DMS53 treated with DMSO at 0.1 percent for 48 hours (cell line): ENCODE results near the gene MECP2.

Source experiments
- DNase-seq: peaks from one replicate; lab custom pipeline; 2025; ENCODE audit not compliant: unreplicated experiment; lab: John Stamatoyannopoulos, UW

The MECP2 gene

DNA sequence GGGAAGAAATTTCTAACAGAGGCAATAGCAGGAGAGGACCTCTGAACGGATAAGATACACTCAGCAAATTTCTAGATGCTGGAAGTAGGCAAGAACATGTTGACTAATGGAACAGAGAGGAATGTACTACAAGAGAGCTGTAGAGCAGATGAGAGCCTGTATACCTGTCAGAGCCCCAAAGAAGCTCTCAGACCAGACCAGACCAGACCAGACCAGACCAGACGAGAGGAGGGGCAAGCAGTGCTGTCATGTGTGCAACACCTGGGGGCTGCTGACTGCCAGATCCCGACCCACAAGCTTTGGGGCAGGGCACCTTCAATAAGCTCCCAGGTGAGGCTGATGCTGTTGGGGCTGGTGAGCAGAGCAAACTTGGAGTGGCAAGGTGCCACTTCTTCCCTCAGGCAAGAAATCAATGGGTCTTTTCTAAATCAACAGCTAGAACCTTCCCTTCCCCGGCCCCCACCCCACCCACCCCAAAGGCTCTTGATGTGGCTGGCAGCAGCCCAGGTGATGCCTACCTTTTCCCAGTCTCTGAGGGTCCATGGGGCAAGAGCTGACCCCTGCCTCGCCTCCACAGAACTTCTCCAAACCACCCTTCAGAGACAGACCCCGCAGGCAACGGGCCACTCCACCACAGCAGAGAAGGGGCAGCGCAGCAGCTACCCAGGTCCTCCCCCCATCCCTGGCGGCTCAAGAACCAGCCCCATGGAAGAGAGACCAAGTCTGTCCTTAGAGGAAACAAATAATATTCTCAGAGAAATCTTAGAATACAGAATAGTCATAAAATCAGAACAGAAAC, 32.7 kb downstream of the MECP2 start:
- DNase-seq: no peak

DNA sequence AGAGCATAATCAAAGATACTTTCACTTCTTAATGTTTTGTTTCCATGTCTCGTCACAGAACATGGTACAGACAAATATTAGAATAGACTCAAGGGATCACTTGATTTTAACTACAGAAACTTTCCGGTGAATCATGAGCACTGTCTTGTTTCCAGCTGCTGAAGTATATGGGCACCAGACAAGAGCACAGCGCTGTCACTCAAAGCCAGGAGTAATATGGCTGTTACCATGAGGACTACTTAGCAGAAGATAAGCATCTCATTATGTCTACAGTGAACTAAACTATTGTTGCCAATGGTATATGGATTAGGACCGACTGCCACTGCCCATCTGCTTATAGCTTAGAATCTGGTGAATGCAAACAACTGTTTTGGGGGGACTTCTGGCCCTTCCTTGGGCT, 34.3 kb downstream of the MECP2 start:
- no peak for DNase-seq

DNA sequence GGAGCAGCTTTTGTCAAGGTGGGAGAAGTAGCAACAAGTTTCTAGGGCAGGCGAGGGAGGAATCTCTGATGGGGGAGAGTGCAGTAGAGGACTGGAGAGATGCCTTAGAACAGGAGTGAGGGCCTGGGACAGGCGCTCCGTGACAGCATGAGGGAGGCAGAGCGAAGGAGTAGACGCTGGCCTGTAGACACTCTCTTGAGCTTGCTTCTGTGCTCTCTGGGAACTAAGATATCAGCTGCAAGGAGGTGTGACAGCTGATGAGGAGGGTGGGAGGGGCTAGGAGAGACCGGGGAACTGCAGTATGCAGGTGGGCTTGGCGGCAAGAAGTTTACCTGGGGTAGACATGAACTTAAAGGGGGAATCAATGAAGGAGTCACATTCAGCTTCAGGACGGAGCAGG, 35.7 kb downstream of the MECP2 start:
- no peak for DNase-seq

DNA sequence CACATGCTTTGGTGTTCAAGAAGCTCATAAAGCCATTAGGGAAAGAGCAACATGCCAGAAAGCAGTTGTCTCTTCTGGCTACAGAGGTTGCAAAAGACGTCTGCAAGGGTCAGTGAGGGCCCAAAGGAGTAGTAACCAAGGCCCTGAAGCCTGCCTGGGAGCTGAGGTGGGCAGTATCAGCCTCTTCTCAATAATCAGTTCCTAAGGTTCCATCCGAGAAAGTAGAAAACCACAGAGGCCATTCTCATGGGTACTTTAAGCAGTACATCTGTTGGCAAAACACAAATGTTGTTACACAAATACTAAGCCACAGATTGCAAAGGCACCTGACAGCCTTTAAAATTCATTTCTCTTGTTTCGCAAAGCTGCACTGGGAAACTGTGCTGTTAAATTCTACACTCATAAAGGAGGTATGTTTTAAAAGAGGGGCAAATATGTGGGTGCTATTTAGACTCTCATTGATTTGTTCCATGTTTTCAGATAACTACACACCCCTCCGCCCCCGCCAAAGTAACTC, 37.7 kb downstream of the MECP2 start:
- DNase-seq: no peak

DNA sequence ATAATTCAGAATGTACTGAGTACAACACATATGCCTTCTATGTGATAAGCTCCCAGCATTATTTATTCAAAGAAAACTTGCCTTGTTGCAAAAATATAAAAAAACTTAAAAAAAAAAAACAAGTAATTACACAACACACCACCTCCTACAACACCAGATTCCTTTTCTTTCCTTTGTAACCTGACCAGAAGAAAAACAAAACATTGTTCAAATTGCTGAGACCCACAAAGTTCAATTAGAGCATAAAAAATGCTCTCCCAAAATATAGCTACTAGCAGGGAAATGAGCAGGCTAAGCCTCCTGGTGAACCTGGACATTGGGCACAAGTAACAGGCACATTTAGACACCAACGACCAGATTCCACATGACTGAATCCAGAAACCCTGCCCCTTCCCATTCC, 38.3 kb downstream of the MECP2 start:
- no peak for DNase-seq

DNA sequence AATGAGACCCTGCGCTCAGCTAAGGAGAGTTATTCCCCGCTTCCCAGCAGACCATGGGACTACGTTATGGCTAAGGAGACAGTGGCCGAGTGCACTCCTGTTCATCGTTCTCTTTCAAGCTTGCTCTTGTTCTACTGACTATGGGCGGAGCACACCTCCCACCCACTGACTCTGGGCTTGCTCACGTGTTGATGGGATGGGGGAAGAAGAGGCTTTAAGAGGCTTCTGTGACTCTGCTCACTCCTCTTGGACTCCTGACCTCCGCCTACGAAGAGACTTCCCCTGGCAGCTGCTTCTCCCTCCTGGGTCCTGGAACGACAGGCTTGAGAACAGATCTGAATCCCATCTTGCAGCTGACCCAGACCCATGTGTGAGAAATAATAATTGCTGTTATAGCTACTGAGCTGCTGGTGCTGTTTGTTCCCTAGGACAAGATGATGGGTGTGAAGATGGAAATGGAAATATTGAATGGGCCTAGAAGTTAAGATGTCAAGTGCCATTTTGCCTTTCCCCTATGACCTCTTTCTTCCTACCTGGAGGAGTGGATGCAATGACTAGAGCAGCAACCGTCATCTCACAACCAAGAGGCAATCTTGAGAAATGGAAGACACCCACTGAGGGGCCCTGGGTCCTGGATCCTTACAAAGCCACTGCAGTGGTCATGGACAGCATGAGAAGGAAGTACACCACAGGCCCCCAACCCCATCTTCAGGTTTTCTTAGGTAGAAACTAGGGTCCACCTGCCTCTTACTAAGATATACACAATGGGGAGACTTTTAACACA, 39.1 kb downstream of the MECP2 start:
- DNase-seq: no peak

DNA sequence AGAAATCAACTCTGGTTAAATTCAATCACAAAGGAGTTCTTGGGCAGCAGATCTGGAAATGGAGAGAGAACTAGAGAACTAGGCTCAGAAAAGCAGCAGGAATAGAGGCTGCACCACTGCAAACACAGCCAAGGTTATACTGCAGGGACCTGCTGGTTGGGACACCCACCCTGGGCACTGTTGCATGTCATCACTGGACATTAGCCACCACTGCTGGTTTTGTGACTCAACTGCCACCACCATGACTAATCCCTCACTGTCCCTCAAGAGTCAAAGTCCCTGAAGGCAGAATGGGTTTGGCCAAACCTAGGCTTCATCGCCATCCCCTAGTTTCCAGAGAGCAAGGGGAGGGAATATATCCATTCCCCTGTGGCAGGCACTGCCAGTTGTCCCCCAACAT, 39.7 kb downstream of the MECP2 start:
- no peak for DNase-seq

DNA sequence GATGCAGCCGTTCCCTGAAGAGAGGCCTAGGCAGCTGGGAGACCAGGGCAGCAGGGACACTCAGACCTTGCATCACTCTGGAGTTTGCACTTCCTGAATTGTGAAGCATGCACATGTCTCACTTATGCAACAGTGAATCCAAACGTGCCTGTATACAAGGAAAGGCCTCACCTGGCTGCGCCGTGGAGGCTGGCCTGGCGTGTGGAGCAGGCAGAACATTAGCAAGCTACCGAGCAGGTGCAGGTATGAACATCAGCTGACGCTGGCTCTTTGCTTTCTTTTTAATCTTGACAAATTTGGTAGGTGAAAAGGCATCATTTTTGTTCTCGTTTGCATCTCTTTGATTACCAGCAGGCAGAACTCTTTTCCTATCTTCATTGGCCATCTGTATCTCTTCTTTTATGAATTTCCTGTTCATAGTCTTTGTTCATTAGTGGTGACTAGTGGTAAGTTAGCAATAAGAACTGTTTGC, 40.7 kb downstream of the MECP2 start:
- DNase-seq: peak; percentile 72

DNA sequence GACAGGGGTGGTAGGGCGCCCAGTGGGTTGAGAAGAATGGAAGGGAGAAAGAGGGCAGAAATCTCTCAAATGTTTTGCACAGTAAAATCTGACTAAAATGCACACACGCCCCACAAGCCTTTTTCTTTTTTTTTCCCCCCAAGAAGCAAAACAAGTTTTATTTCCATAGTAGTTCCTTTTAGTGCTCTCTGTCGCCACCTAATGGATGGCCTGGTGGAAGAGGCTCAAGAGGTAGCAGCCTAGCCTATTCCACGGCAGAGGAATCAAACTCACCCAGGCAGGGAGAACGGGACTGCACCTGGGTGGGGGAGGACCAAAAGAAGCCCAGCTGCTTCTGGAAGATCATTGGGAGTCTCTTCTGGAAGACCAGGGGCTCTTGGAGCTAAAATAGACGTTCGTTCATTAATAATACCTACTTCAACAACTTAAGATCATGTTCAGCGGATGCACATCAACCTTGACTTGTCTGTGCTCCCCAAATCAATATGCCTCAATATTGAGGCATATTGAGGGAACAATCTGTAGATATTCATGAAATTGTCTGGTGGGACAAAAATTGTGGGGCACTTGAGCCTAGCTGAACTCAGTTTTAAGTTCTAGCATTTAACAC, 46.2 kb downstream of the MECP2 start:
- DNase-seq: peak; percentile 50

DNA sequence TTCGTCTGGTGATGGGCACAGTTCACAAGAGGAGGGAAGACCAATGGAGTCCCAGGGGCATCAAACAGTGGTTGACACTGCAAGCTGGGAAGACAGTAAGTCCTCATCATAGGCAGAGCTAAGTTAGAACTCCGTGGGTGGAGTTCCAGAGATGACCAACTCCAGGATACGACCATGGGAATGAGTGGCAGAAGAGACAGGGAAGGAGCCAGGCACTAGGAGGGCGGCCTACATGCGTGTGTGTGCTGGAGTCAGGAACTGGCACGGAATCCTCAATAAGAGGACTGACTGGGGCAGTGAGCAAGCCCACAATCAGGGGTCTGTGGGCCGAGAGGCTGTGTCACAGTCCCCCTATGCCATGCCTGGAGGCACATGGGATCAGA, 47.4 kb downstream of the MECP2 start:
- no peak for DNase-seq

DNA sequence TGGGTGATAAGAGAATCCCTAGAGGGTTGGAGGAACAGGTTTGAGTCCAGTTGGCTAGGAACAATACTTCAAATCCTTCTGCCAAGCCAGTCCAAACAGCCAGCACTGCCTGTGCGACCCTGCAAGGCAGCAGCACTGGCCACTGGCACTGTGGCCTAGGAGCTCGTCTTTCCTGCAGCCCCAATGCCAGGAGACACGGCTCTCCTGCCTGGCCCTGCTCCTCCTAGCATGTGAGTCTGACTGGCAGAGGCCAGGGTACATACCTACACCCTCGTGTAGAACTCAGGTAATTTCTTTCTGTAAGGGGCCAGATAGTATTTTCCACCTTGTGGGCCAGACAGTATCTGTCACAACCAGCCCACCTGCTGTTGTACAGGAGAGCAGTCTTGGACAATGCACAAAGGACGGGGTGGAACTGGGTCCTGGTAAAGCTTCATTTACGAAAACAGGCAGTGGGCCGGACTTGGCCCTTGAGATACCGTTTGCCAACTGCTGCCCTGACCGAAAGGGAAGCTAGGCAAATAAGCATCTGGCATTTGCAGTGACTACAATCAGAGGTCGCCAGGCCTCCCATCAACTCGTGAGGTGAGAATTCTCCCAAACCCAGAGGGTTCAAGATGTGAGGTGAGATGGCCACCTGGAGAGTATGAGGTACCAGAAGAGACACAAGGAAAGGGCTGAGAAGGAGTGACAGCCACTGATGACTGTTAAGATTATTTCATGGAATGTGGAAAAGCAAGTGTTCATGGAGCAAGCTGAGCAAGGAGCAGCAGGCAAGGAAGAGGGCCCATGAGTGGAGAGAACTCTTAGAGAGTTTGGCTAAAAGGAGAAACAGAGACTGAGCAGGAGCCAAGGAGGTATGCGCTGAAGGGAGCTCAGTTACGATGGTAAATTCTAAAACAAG, 48.1 kb downstream of the MECP2 start:
- DNase-seq: no peak

DNA sequence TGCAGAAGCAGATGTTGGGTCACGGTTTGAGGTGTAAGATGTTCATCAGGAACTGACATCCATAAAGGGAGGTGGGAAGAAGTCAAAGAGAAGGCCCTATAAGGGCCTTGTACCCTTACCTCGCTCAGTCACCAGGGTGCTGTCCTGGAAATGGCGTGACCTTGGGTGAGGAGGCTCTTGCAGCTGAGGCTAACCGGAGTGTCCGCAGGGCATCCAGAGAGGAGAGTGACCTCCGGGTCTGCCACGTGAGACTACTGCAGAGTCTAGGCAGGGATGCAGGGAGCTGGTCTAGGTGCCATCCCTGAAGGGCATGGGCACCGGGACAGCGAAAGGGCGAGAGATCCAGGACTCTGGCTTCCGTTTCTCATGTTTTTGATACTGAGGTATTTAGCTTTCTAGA, 49.1 kb downstream of the MECP2 start:
- DNase-seq: no peak

DNA sequence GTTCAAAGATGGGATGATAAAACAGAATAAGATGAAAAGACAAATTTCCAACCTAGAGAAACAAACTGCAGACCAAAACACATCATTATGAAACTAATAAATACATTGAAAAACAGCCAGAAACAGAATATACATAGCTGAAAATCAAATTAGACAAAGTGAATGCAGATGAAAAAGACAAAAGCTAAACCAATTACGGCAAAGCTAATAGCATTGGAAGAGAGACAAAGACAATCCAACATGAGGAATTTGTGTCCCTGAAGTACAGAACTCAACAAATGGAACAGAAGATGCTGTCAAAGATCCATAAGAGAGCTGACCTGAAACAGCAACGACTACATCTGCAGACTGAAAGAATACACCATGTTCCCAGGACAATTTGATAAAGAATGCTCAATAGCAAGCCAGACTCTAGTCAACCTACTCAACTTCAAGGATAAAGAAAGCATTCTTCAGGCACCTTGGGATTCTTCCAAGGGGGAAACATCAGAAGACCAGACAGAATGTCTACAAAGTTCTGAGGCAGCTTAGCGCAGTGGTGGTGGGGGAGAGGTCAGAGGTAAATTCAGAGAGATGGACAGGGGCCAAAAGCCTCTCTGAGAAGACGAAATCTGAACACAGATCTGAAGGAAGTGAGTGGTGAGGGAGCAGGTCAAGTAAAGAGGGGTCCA, 50.4 kb downstream of the MECP2 start:
- no peak for DNase-seq

DNA sequence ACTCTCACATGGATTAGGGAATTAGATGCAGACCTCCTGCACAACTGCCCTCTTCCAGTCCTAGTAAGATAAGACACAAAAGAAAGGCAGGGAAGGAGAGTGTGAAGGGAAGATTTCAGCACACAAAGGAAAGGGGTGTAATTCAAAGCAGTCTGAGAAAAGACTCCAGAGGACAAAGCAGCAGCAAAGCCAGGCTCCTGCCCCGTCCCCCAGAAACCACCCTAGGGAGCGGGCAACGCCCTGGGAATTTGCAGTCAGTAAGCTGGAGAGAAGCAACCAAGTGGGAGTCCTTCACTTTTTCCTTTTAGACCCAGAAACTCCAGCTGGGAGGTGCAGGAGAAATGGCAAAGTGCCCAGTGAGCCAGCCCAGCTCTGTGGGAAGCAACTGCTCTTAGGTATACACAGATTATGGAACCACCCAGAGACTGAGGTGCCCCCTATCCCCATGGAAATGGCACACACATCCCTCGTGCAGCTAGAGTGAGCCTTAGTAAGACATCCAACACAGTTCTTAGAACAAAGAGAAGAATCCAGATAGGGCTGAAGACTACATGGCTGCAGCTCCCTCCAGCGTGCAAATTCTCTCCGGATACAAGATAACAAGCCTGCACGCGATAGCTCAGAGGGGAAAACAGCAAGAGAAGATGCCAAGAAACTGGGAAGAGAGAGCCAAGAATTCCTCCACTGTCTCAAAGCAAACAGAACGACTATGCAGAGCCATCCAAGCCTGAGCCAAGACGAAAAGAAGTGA, 51.3 kb downstream of the MECP2 start:
- DNase-seq: no peak

DNA sequence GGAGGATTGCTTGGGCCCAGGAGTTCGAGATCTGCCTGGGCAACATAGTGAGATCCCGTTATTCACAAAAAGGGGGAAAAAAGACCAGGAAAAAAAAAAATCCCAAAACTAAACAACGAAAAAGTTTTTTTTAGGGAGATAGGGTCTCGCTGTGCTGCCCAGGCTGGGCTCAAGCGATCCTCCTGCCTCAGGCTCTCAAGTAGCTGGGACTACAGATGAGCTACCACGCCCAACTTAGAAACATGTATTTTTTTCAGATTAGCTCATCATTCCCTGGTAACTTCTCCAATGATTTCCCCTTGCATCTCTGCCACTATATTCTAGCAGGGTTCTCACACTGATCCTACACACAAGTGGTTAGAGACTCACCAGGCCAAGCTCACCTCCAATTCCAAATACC, 53.4 kb downstream of the MECP2 start:
- no peak for DNase-seq

DNA sequence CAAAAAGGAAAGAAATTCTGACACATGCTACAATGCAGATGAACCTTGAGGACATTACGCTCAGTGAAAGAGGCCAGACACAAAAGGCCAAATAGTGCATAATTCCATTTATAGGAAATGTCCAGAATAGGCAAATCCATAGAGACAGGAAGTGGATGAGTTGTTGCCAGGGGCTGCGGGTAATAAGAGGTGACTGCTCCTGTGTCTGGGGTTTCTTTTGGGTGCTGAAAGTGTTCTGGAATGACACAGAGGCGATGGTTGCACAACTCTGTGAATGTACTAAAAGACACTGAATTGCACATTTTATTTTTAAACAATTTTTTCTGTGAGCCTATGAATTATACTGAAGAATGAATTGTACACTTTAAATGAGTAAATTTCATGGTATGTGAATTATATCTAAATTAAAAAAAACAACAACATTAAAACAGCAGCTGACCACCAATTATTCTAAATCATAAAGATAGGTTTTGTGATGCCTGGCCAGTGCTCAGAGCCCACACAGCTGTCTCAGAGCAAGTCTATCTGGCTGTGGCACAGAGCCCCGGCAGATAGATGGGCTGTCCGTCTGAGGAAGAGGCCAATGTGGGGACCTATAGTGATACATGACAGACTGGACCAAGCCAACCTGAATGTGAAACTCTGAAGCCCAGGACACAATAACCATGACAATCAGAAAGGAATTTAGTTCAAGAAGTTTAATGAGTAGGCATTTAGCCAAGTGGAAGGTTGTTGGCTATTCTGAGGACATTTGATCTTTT, 54.3 kb downstream of the MECP2 start:
- no peak for DNase-seq

DNA sequence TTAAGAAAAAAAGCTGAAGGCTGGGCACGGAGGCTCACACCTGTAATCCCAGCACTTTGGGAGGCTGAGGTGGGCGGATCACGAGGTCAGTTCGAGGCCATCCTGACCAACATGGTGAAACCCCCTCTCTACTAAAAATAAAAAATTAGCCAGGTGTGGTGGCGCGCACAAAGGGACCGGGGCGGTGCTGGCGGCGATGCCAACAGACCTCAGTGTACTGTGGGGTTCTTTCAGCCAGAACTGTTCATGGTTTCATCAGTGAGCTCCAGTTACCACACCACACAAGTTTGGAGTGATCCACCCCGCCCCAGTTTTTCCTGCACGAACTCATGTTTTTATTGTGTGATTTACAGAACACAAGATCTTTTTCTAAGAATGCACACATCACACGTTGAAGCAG, 56.7 kb downstream of the MECP2 start:
- DNase-seq: no peak

DNA sequence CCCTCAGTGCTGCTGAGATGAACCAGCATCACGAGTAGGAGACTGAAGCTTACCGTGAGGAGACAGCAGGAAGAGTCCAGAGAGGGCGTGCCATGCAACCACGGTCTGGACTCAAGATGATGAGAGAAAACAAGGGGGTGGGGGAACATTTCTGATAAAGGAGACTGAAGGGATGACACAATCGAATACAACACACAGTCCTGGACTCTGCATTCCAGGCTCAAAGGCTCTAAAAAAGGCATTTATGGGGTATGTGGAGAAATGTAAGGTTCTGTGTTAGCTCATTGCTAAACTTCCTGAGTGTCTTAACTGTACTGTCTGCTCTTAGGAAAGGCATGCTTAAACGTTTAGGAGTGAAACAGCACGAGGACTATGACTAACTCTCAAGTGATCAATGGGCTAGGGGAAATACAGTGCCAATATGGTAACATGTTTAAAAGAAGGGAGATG, 57.2 kb downstream of the MECP2 start:
- DNase-seq: no peak

DNA sequence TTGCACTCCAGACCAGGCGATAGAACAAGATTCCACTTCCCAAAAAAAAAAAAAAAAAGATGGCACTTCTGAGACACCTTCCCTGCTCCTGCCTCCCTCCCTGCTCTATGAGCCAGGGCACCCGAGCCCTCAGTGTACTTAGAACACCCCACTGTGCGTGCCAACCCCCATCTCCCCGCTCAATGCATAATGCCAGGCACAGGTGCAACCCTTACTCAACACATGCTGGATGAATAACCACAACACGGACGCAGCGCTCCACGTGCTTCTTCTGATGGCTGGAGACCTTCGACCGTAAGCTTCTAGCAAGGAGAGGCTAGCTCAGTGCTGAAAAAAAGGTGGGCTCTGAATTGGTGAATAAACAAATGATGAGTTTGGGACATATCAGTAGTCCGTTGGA, 57.9 kb downstream of the MECP2 start:
- DNase-seq: no peak
